ENCODE measurements around the gene SLX4.

The SLX4 gene

DNA sequence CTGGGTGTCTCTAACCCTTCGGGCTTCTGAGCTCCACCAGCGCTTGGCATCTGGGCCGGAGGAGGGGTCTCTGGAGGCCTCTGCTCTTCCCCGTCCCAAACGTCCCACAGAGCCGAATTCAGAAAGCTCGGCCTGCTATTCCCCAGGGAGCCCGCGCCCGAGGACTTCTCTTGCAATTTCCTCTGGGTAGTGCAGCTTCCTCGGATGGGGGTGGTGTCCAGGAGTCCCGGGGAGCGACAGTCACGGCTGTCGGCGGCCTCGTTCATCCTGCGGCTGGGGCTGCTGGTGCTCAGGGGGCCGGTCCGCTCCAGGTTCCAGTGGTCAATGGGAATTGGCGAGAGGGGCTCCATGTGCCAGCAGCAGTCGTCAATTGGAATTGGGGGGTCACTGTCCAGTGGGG, 22.4 kb downstream of the SLX4 start:
- no peak for DNase-seq (ENCODE audit: low read depth in 2 of 2)

DNA sequence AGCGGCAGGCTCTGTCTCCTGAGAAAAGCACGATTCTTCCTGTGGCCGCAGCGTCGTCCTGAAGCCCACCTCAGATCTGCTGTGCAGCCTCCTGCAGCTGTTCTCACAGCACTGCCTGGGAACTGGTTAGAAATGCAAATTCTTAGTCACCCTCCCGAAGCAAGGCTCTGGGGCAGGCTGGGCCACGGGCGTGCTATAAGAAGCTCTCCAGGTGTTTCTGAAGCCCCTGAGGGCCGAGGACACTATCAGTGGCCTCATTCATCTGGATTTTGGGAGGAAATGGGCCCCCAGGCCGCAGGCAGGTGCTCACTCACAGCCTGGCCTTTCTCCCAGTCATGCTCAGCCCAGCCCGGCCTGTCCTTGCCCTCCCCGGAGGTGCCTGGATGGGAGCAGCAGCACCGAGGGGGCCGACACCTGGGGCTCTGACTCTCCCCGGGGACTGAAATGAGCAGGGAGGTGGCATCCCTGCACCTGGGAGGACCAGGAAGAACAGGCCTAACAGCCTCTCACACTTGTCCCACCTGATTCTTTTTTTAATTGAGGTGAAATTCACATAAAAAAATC, 23.8 kb downstream of the SLX4 start:
- no peak for TF ChIP-seq CTCF (IDR thresholded peaks at IDR 0.05; ENCODE audit: low read depth, low read length)
- no peak overlapping the region for H3K4me3 ChIP-seq (replicated peaks in 1 of 2; ENCODE audit: low read depth in 2 of 2, low read length in 2 of 2)
- DNase-seq (ENCODE audit: low read depth in 2 of 2) = no peak

More for the DNA sequence above, 22.4 kb downstream of the SLX4 start:
- no peak overlapping the region for H3K4me3 ChIP-seq (replicated peaks in 1 of 2; ENCODE audit: low read depth in 2 of 2, low read length in 2 of 2)
- TF ChIP-seq CTCF (IDR thresholded peaks at IDR 0.05; ENCODE audit: low read depth, low read length) = no peak

GRCh38 chr16:3584412-3584811, 27.0 kb downstream of the SLX4 start:
- H3K4me3 ChIP-seq (replicated peaks in 1 of 2; ENCODE audit: low read depth in 2 of 2, low read length in 2 of 2) = no peak overlapping the region
- no peak for TF ChIP-seq CTCF (IDR thresholded peaks at IDR 0.05; ENCODE audit: low read depth, low read length)
- DNase-seq (ENCODE audit: low read depth in 2 of 2) = no peak

- H3K4me3 ChIP-seq (replicated peaks in 1 of 2; ENCODE audit: low read depth in 2 of 2, low read length in 2 of 2) = no peak overlapping the region
- DNase-seq (ENCODE audit: low read depth in 2 of 2) = no peak
- TF ChIP-seq CTCF (IDR thresholded peaks at IDR 0.05; ENCODE audit: low read depth, low read length) = no peak
These were observed 27.9 kb downstream of the SLX4 start for GRCh38 chr16:3583303-3584038.

- no peak for DNase-seq (ENCODE audit: low read depth in 2 of 2)
- no peak overlapping the region for H3K4me3 ChIP-seq (replicated peaks in 1 of 2; ENCODE audit: low read depth in 2 of 2, low read length in 2 of 2)
- no peak for TF ChIP-seq CTCF (IDR thresholded peaks at IDR 0.05; ENCODE audit: low read depth, low read length)
These were observed 28.9 kb downstream of the SLX4 start for GRCh38 chr16:3582276-3583165.

- no peak for DNase-seq (ENCODE audit: low read depth in 2 of 2)
- H3K4me3 ChIP-seq (replicated peaks in 1 of 2; ENCODE audit: low read depth in 2 of 2, low read length in 2 of 2) = no peak overlapping the region
- TF ChIP-seq CTCF (IDR thresholded peaks at IDR 0.05; ENCODE audit: low read depth, low read length) = no peak
These were observed 30.0 kb downstream of the SLX4 start for GRCh38 chr16:3581392-3581791.
